ENCODE data around the gene PRRG2. TPM values are rescaled to one million over a fixed set of nuclear protein-coding genes. Genes with fewer than 3 reads are reported as not detected.
"Not testable (repeated sequence)": the region's sequence is repeated elsewhere in the genome, so short reads cannot be mapped to it uniquely, and the experiment has no call there.

The PRRG2 gene
- polyA plus RNA-seq, 1 donor (not counting 4 experiments of a cell fraction or from before 2014, with no cell fraction given), result 5.3 TPM

DNA sequence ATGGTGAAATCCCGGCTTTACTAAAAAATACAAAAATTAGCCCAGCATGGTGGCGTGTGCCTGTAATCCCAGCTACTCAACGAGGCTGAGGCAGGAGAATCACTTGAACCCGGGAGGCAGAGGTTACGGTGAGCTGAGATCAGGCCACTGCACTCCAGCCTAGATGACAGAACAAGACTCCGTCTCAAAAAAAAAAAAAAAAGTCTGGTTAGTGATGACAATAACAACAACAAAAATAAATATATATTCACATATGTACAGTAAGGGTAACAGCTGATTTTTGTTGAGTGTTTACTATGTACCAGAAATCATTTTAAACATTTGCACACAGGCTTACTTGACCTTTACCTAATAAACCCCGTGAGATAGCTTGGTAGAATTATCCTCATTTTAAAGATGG, 35.8 kb downstream of the PRRG2 start:
- DNase-seq (ENCODE audit: low read depth, low spot score) (no peak), FAIRE-seq (no peak)
- Histone ChIP-seq H3K27me3 (ENCODE audit: control insufficient read depth, extremely low read depth, insufficient read depth, low read length) (no peaks in the 10 kb centered on the region), H3K4me1 (ENCODE audit: control insufficient read depth, extremely low read depth, insufficient read depth, low read length) (peaks cover 8% of the 10 kb centered on the region), H3K27ac (ENCODE audit: control insufficient read depth, insufficient read depth, low read length) (no peak overlapping the region), H3K4me3 (ENCODE audit: control insufficient read depth in 2 of 3, extremely low read depth in 1 of 3, insufficient read depth in 2 of 3, low read depth in 1 of 3, low read length in 3 of 3) (no peak overlapping the region), H3K36me3 (ENCODE audit: control insufficient read depth in 2 of 2, extremely low read depth in 1 of 2, insufficient read depth in 2 of 2, low read length in 2 of 2) (peaks cover 17 to 30% of the 10 kb centered on the region in 2 experiments), H3K9ac (ENCODE audit: control insufficient read depth, extremely low read depth, insufficient read depth, low read length) (no peak overlapping the region), H3K9me1 (ENCODE audit: control insufficient read depth, extremely low read depth, insufficient read depth, low read length) (peaks cover 2% of the 10 kb centered on the region), H4K20me1 (ENCODE audit: control insufficient read depth, extremely low read depth, insufficient read depth, low read length) (peaks cover 3% of the 10 kb centered on the region), H2AFZ (ENCODE audit: control insufficient read depth, low read length) (no peak overlapping the region), H3K4me2 (ENCODE audit: control insufficient read depth, extremely low read depth, insufficient read depth, low read depth, low read length) (no peak overlapping the region), H3K79me2 (ENCODE audit: control insufficient read depth, insufficient read depth, low read length) (peaks cover 19% of the 10 kb centered on the region), H3K9me3 (ENCODE audit: control insufficient read depth, low read depth, low read length) (no peaks in the 10 kb centered on the region)
- dilution Hi-C loops (cut with MboI; ENCODE audit: extremely low pct_ligation_motif_present, low sequenced_read_pairs), result no loop called here
- TF ChIP-seq EZH2 (IDR thresholded peaks at IDR 0.05; ENCODE audit: low read length), result no peak
- no peak for TF ChIP-seq CTCF (optimal IDR thresholded peaks at IDR 0.05 in 1 of 3, IDR thresholded peaks at IDR 0.05 in 1 of 3, conservative IDR thresholded peaks at IDR 0.05 in 1 of 3; ENCODE audit: extremely low read depth in 1 of 3, insufficient read depth in 2 of 3, low read length in 3 of 3)

DNA sequence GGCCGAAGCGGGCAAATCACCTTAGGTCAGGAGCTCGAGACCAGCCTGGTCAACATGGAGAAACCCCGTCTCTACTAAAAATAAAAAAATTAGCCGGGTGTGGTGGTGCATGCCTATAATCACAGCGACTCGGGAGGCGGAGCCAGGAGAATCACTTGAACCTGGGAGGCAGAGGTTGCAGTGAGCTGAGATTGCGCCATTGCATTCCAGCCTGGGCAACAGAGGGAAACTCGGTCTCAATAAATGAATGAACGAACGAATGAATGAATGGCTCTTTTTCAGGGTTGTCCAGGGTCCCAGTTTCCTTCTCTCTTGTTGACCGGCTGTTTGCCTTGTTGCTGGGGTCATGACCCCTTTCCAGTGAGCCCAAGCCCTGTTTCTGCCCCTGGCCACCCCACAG, 36.7 kb downstream of the PRRG2 start:
- H3K27me3 ChIP-seq (ENCODE audit: control insufficient read depth, extremely low read depth, insufficient read depth, low read length); H3K4me3 ChIP-seq (ENCODE audit: control insufficient read depth in 2 of 3, extremely low read depth in 1 of 3, insufficient read depth in 2 of 3, low read depth in 1 of 3, low read length in 3 of 3); DNase-seq (ENCODE audit: low read depth, low spot score); H2AFZ ChIP-seq (ENCODE audit: control insufficient read depth, low read length); H3K27ac ChIP-seq (ENCODE audit: control insufficient read depth, insufficient read depth, low read length); H3K9me3 ChIP-seq (ENCODE audit: control insufficient read depth, low read depth, low read length); H3K9me1 ChIP-seq (ENCODE audit: control insufficient read depth, extremely low read depth, insufficient read depth, low read length); dilution Hi-C loops (cut with MboI; ENCODE audit: extremely low pct_ligation_motif_present, low sequenced_read_pairs); H3K4me2 ChIP-seq (ENCODE audit: control insufficient read depth, extremely low read depth, insufficient read depth, low read depth, low read length); H3K9ac ChIP-seq (ENCODE audit: control insufficient read depth, extremely low read depth, insufficient read depth, low read length); H3K4me1 ChIP-seq (ENCODE audit: control insufficient read depth, extremely low read depth, insufficient read depth, low read length); FAIRE-seq; H4K20me1 ChIP-seq (ENCODE audit: control insufficient read depth, extremely low read depth, insufficient read depth, low read length): not testable (repeated sequence)
- H3K36me3 ChIP-seq (ENCODE audit: control insufficient read depth in 2 of 2, extremely low read depth in 1 of 2, insufficient read depth in 2 of 2, low read length in 2 of 2), result peaks cover 17 to 28% of the 10 kb centered on the region in 2 experiments
- peaks cover 11% of the 10 kb centered on the region for H3K79me2 ChIP-seq (ENCODE audit: control insufficient read depth, insufficient read depth, low read length)

All from keratinocyte (primary cell).